Sigmoid colon (tissue), 4 donors: ENCODE data around the gene SPAG16.

Experiments used
- CTCF ChIP-seq, 4 experiments: fragments of 450-650 bp in 3 of 4; fragments of 200-600 bp in 1 of 4; IDR thresholded peaks; one replicate each; pipeline ENCODE4 v1.5.1; 2016 to 2019; ENCODE audit warnings: antibody characterized with exemption in 4 of 4, mild to moderate bottlenecking in 3 of 4, moderate library complexity in 2 of 4
- POLR2A ChIP-seq, 2 donors: fragments of 450-650 bp; IDR thresholded peaks; one replicate each; pipeline ENCODE4 v1.6.1; 2016; ENCODE audit warnings: antibody characterized with exemption in 2 of 2, mild to moderate bottlenecking in 2 of 2, moderate library complexity in 2 of 2
- POLR2AphosphoS5 ChIP-seq, 4 donors: sonication (generic); formaldehyde crosslinking; IDR thresholded peaks; one replicate each; pipeline ENCODE4 v1.6.1; 2017; ENCODE audit warnings: antibody characterized with exemption in 4 of 4

GRCh38 chr2:213561759-213562158 lies 277.5 kb downstream of the SPAG16 start:
- TF ChIP-seq POLR2A (IDR thresholded peaks at IDR 0.05), result no peak
- no peak for TF ChIP-seq POLR2AphosphoS5 (IDR thresholded peaks at IDR 0.05)
- no peak for TF ChIP-seq CTCF (IDR thresholded peaks at IDR 0.05)
